M059J (cell line): ENCODE measurements around the gene GAD2. TPM values are rescaled to one million over a fixed set of nuclear protein-coding genes. Genes with fewer than 3 reads are reported as not detected.
A peak's percentile ranks its signal among the peaks of the same experiment; 100 is the strongest.

Experiments used
- DNase-seq: peaks from one replicate; pipeline ENCODE4 v3.0.0-alpha.2; 2012; ENCODE audit warnings: low read depth
- total RNA-seq: library from RNA; depleted of rRNA; stranded (reverse); fragments of >200 nt; shearing (Covaris generic); gene quantifications from 2 replicates; pipeline ENCODE4 v1.2.3, GENCODE V29; 2014

Gene GAD2
- total RNA-seq, 1 experiment from 2014 or later = not detected

GRCh38 chr10:26221541-26221940 is 5.0 kb downstream of the GAD2 start:
- DNase-seq = no peak

GRCh38 chr10:26222563-26222962 is 6.0 kb downstream of the GAD2 start:
- DNase-seq = no peak

- DNase-seq = no peak
These were observed 8.7 kb downstream of the GAD2 start for GRCh38 chr10:26225322-26225721.

- DNase-seq = no peak
These were observed 11.2 kb downstream of the GAD2 start for GRCh38 chr10:26227786-26228185.

- no peak for DNase-seq
These were observed 15.6 kb downstream of the GAD2 start for GRCh38 chr10:26232174-26232573.

DNA sequence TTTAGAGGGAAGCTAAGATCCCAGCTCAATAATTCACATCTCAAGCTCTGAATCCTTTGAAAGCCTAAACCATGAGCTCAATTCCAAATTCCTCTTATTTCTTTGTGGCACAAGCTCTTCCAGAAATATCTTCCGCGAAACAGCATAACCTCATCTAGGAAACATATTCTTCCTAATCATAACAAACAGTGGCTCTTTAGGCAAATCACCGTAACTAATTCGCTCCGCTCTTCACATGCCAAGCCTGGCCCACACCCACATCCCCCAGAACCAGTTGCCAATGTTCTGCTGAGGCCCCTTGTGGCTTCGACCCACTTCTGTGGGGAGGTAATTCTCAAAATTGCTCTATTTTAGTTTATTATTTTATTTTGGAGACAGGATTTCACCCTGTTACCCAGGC is 19.2 kb downstream of the GAD2 start:
- DNase-seq = no peak

DNA sequence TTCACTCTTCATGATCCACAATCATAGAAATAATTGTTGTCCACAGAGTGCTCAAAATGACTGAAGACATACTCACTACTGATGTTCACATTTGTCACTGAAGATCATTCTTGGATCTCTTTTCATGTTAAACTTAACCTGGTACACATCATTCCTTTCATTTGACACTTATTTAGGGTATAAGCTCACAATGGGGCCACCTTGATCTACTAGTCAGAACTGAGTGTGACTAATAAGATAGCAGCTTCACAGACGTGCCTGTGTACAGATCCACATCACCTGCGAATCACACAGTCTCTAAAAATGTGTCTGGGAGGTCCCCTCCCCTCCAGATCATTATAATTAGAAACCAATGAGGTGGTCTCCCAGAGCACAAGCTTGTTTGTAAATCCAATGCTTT is 21.8 kb downstream of the GAD2 start:
- DNase-seq = no peak

- no peak for DNase-seq
These were observed 26.3 kb downstream of the GAD2 start for GRCh38 chr10:26242706-26243350.

DNA sequence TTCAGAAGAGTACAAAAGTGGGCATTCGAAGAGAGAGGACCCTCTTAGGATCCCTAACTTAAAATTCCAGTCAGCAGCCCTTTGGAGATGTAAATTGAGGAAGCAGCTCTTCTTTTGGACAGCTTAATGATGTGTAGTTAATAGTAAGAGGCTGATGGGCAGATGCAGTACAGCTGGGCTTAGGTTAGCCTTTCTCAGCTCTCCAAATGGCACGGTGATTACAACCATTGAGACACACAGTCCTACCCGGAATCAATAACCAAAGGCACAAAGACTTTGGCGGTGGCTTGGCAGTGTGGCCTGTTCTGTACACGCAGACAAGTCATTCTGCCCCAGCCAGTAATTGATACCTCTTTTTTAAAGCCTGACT is 26.8 kb downstream of the GAD2 start:
- no peak for DNase-seq

- DNase-seq = no peak
These were observed 33.1 kb downstream of the GAD2 start for GRCh38 chr10:26249681-26250080.

DNA sequence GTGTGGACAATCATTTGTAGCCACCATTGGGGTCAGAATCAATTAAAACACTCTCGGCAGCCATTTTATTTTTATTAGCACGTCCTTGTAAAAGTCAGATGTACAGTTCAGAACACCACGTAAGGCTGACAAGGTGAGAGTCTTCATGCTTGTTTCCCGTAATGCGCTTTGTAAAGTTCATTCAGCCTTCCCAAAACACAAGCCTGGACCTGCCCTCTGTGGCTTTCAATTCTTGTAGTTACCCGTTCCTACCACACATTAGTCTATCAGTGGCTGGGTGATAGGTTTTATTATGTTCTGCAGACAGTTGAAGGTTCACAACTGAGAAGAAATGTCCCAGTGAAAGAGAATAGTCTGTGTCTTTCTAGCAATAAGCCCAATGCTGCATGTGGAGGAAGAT is 35.4 kb downstream of the GAD2 start:
- DNase-seq = no peak

DNA sequence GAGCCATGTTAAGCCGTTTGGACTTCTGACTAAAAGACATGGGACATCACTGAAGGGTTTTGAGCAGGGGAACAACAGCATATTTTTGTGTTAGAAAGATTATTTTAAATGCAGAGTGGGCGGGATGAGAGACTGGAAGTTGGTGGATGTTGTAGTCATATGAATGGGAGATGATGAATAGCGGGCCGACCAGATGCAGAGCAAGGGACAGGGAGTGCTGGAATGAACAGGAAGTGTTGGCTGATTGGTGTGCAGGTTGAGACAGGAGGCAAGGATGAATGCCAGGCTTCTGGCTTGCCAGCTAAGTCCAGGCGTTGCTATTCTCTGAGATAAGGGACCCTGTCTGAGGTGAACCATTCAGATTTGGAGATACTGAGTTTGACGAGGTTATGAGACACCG is 38.0 kb downstream of the GAD2 start:
- DNase-seq = no peak

- no peak for DNase-seq
These were observed 42.8 kb downstream of the GAD2 start for GRCh38 chr10:26259341-26259740.

GRCh38 chr10:26269754-26270153 is 53.2 kb downstream of the GAD2 start:
- DNase-seq = peak; percentile 30

DNA sequence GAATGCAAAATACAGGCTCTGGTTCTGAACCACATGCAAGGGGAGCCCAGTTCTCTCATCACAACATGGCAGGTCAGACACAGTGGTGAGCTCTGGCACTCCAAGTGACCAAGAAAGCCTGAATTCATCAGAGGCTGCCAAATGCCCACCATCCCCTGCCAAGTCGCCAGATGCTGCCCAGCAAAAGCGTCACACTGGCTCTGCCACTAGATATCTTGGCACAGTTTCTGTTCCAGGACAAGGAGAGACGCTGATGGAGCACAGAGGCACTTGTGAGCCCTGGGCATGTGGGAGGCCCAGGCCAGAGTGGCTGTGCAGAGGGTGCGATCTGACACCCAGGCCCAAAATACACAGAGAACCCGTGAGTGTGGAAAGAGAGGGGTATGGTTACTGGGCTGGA is 57.8 kb downstream of the GAD2 start:
- no peak for DNase-seq

DNA sequence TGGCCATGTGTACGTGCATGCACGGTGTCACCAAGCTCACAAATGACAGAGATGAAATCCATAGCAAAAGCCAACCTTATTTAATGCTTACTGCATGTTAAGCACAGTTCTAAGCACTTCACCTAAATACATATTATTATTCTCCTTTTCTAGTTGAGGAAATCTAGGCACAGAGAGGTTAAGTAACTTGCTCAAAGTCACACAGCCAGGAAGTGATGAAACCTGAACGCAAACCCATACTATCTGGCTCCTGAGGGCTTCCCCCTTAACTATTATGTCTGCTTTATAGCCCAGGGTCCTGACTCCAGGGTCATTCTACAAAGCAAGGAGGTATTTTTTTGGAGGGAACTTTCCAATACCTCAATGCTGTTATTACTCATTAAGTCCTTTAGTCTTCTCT is 61.7 kb downstream of the GAD2 start:
- no peak for DNase-seq

GRCh38 chr10:26290236-26290635 is 73.7 kb downstream of the GAD2 start:
- no peak for DNase-seq

- no peak for DNase-seq
These were observed 75.3 kb downstream of the GAD2 start for GRCh38 chr10:26291721-26292480.

- DNase-seq = no peak
These were observed 79.8 kb downstream of the GAD2 start for GRCh38 chr10:26296360-26296759.

DNA sequence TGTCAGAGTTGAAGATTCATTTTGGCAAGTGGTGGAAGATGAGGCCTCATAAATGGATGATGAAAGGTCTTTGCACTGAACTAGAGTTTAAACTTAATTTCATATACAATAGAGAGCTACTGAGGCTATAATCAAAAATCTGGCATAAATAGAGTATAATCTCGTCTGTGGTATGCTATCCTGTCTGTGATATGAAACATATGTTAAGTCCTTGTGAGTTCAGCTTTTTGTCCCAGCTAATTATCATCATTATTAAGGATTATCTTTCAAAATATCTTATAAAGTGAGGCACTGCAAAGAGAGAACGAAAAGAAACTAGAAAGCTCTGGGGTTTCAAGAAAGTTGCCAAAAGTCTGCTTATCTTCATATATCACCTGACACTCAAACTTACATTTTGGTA is 83.4 kb downstream of the GAD2 start:
- no peak for DNase-seq

GRCh38 chr10:26303366-26303765 is 86.8 kb downstream of the GAD2 start:
- DNase-seq = no peak

GRCh38 chr10:26310361-26310760 is 93.8 kb downstream of the GAD2 start:
- no peak for DNase-seq

- DNase-seq = no peak
These were observed 94.9 kb downstream of the GAD2 start for GRCh38 chr10:26311383-26311940.
